Psoas muscle (tissue), 8 donors: ENCODE measurements around the gene PXMP4. TPM values are rescaled to one million over a fixed set of nuclear protein-coding genes. Genes with fewer than 3 reads are reported as not detected.
A peak's percentile ranks its signal among the peaks of the same experiment; 100 is the strongest.

Source experiments
- ATAC-seq, 4 donors: fragments of 200-7000 bp; cut with Tn5 transposase; one replicate each; pipeline ENCODE4 v1.9.1; 2020; ENCODE audit warnings: moderate library complexity in 3 of 4, mild to moderate bottlenecking in 2 of 4
- DNase-seq, 2 donors: peaks; one replicate each; pipeline ENCODE4 v3.0.0-alpha.2; 2020
- H3K27ac ChIP-seq: fragments of 200-600 bp; one replicate; pipeline ENCODE4 v1.8.0; 2022
- H3K27me3 ChIP-seq, 3 donors: fragments of 200-600 bp in 1 of 3; one replicate each; pipeline versions ENCODE4 v1.6.1 to v1.8.0; 2013 to 2022; ENCODE audit warnings: low read length in 2 of 3, mild to moderate bottlenecking in 2 of 3, moderate library complexity in 1 of 3; ENCODE audit not compliant: insufficient read depth in 3 of 3
- H3K36me3 ChIP-seq, 2 donors: fragments of 200-600 bp in 1 of 2; one replicate each; pipeline versions ENCODE4 v1.6.1 to v1.8.0; 2013 to 2022; ENCODE audit warnings: low read depth in 1 of 2, mild to moderate bottlenecking in 1 of 2, moderate library complexity in 1 of 2; ENCODE audit not compliant: insufficient read depth in 1 of 2
- H3K4me1 ChIP-seq: fragments of 200-600 bp; one replicate; pipeline ENCODE4 v1.8.0; 2022
- H3K4me3 ChIP-seq: fragments of 200-600 bp; one replicate; pipeline ENCODE4 v1.8.0; 2022; ENCODE audit warnings: mild to moderate bottlenecking
- H3K9me3 ChIP-seq: fragments of 200-600 bp; one replicate; pipeline ENCODE4 v1.8.0; 2022
- CTCF ChIP-seq: fragments of 200-600 bp; IDR thresholded peaks from one replicate; pipeline ENCODE4 v1.8.0; 2022; ENCODE audit warnings: antibody characterized with exemption
- WGBS, 3 donors: extraction: QIAGEN DNeasy Blood & Tissue Kit; methylation state at CpG; one replicate each; pipeline versions ENCODE4 v1.1.6 to v1.1.7; 2013; 5-methylcytosine and 5-hydroxymethylcytosine counted together
- intact Hi-C, 2 donors: fragments of 100-400 bp; cut with DNase I; formaldehyde crosslinking; loops; one replicate each; pipeline versions ENCODE4 v1.11.0 to v1.14.2; 2022
- long read RNA-seq, 2 donors: library from polyadenylated mRNA; unstranded; transcript quantifications; one replicate each; pipeline ENCODE4 v2.0.0, GENCODE V29; 2021
- polyA plus RNA-seq, 3 donors: library from polyadenylated mRNA; stranded (reverse); fragments of 200-250 nt; gene quantifications; one replicate each; pipeline ENCODE4 v1.2.3, GENCODE V29; 2013
- total RNA-seq, 4 donors: library from RNA; stranded (reverse); fragmentation: NEBNext Ultra II Directional in 2 of 4; extraction: Animal tissue kit (Norgen Biotek cat#: 25700) in 2 of 4; gene quantifications; one replicate each; pipeline versions ENCODE4 v1.2.1 to v1.2.4, GENCODE V29; 2021 to 2023
- donor health status: healthy with polysubstance abuse.
- donor health status: DM: no; HTN: no; CAD: no; lungs with moderate emphysema.
- donor health status: Bipolar disorder and iron deficiency.
- donor health status: healthy.
- donor health status: DM: yes; HTN: yes; CAD: no.
- donor health status: DM: no; HTN: no; CAD: no.
- donor health status: DM: no; HTN: no; CAD: no.
- donor health status: DM: yes; HTN: yes; CAD: no.

PXMP4 gene
- total RNA-seq (10 to 100 TPM in 1 of 4 donors, 1 to 10 TPM in 3; 4.2 to 10.6 (median 5.1) TPM), polyA plus RNA-seq (1 to 10 TPM; 1.9 to 6.0 (median 3.4) TPM)
- long read RNA-seq, donor 1, full-length matches to known transcripts = 5 of 5 reads
- long read RNA-seq, donor 1, partial matches to known transcripts = 0 of 5 reads
- long read RNA-seq, donor 1, other reads (novel, unspliced or antisense) = 0 of 5 reads
- long read RNA-seq, donor 2, full-length matches to known transcripts = 10 of 12 reads
- long read RNA-seq, donor 2, partial matches to known transcripts = 0 of 12 reads
- long read RNA-seq, donor 2, other reads (novel, unspliced or antisense) = 2 of 12 reads

DNA sequence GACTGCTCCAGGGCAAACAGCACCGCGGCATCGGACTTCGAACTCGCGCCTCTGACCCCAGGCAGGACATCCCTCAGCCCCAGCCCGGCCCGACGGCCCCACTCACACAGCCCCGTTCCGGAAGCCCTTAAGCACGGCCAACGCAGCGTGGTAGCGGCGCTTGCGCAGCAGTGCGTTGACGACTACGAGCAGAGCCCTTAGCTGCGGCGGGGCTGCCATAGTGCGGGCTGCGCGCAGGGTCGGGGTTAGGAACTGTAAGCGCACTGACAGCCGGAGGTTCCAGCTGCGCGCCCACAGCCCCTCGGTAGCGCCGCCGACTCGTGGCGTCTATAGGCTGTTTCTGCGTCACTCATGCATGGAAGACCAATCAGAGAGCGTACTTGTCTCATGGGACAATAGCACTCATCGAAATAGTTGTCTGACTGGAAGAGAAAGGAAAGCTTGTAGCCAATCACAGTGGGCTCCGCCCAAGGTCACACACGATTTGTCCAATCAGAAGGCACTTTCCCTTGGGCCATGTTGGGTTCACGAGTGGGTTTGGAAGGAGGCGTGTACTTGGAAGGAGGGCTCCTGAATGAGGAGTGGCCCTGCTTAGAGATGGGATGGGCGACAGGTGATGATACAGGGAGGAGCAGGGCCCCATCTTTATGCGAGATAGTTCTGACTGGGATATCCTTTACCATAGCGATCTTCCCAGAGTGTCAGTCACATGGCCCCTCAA lies at the start of gene PXMP4:
PXMP4 (minus strand) TSS at position 322 of the 721 bp plus-strand sequence; CDS start at position 219, 103 bp downstream.
- Histone ChIP-seq H3K36me3 (peaks cover 0 to 3% of the 10 kb centered on the region in 2 donors), H3K4me3 (peak within 1 kb of the TSS; percentile 89), H3K4me1 (peaks cover 10% of the 10 kb centered on the region), H3K9me3 (no peaks in the 10 kb centered on the region), H3K27me3 (no peaks in the 10 kb centered on the region), H3K27ac (peak within 1 kb of the TSS; percentile 84)
- intact Hi-C loops = no loop called here
- peak; percentile 88 to 92 for DNase-seq
- WGBS, 3 donors = 3% methylated on average over 46 of the region's 46 CpGs
- TF ChIP-seq CTCF = no peak
- ATAC-seq = peak; percentile 100

DNA sequence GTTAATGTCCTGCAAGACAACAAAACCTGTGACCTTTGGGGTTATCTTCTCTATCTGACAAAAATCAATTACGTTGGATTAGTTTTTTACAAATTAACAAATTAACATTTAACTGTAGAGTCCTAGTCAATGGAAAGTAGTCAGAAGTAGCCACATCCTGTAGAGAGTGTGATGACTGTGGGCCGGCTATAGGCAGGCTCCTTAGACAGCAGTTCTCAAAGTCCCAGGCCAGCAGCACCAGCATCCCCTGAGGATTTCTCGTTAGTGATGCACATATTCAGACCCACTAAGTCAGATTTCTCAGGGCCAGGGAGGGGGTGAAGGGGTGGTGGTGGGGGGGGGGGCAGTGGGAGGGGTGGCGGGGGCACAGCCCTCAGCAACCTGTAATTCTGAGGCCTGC lies 48.9 kb upstream of the PXMP4 start:
- Histone ChIP-seq H3K27me3 (no peaks in the 10 kb centered on the region), H3K27ac (no peak overlapping the region), H3K36me3 (peaks cover 0 to 49% of the 10 kb centered on the region in 2 donors), H3K4me3 (no peak overlapping the region), H3K4me1 (no peaks in the 10 kb centered on the region), H3K9me3 (no peaks in the 10 kb centered on the region)
- no peak for TF ChIP-seq CTCF
- intact Hi-C loops = no loop called here
- DNase-seq (no peak), ATAC-seq (no peak)
- WGBS, 3 donors = 86 to 93% (median 88%) methylated on average over 4 of the region's 4 CpGs

DNA sequence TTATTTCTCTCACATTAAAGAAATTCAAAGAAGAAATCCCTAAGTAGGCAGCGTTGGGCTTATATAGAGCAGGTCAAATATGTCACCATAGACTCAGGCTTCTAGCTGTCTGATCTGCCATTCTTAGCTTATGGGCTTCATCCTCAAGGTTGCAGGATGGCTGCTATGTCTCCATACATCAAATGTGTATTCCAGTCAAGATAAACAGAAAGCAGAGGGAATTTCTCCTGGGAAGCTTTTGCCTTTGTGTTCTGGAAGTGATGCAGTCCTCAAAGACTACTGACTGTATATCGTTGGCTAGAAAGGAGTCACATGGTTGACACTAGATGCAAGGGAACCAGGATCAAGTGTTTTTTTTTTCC lies 47.6 kb upstream of the PXMP4 start:
- no peaks in the 10 kb centered on the region for H3K9me3 ChIP-seq
- DNase-seq (no peak), ATAC-seq (no peak)
- H3K36me3 ChIP-seq = peaks cover 0 to 50% of the 10 kb centered on the region in 2 donors
- no peak overlapping the region for H3K4me3 ChIP-seq
- H3K4me1 ChIP-seq = no peaks in the 10 kb centered on the region
- 92 to 97% (median 96%) methylated on average over 2 of the region's 2 CpGs for WGBS, 3 donors
- H3K27me3 ChIP-seq = no peaks in the 10 kb centered on the region
- H3K27ac ChIP-seq = no peak overlapping the region
- no peak for TF ChIP-seq CTCF
- intact Hi-C loops = no loop called here

- Histone ChIP-seq H3K9me3 (no peaks in the 10 kb centered on the region), H3K36me3 (peaks cover 0 to 55% of the 10 kb centered on the region in 2 donors), H3K4me1 (no peaks in the 10 kb centered on the region), H3K27me3 (no peaks in the 10 kb centered on the region), H3K4me3 (no peak overlapping the region), H3K27ac (no peak overlapping the region)
- no peak for TF ChIP-seq CTCF
- intact Hi-C loops = no loop called here
- 91 to 99% (median 94%) methylated on average over 9 of the region's 9 CpGs for WGBS, 3 donors
- ATAC-seq = no peak
- DNase-seq = no peak
Measured at GRCh38 chr20:33766686-33767085, 46.6 kb upstream of the PXMP4 start.
